Stimulated activated CD4-positive, alpha-beta T cell treated with anti-CD3 and anti-CD28 coated beads, Interleukin-12 subunit alpha, Interleukin-12 subunit beta, amount 100 ng/mL, for 48 hours (primary cell): Measurements from ENCODE around the gene ARSI.

ENCODE experiments used
- DNase-seq, 3 donors: peaks; one replicate each; pipeline ENCODE4 v3.0.0-alpha.2; 2020; ENCODE audit warnings: low read depth in 2 of 3, low spot score in 1 of 3

Gene ARSI

GRCh38 chr5:150302301-150303069 is at the start of gene ARSI:
Gene ARSI (minus strand): TSS chr5:150302905. CDS start chr5:150302373, 532 bp downstream.
- DNase-seq, result no peak

- DNase-seq, result peak; percentile 25 to 36 (median 35)
Observed at GRCh38 chr5:150350524-150351344, 48.0 kb upstream of the ARSI start.

DNA sequence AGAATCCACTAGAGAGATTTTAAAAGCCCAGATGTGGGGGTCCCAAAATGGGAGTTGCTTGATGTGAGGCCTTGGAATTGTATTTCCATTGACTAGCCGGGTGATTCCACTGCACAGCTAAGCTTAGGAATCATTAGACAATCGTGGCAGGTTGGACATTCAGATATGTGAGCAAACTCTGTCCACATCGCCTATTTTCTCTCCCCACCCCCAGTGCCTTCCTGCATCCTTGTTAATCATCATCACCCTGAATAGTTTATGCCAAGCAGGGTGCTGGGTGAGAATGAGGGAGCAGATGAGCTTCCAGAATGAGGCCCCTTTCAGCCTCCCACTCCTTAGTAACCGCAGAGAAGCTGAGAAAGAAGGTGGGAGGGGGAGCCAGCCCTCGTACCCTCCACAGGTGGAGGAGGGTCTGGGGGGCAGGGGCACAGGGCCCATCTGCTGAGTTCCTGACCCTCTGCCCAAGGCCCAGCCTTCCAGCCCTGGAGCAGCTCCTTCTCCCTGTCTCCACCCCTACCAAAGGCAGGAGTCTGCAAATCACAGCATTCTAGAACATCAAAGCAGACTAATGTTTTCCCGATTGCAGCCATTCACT is 47.1 kb upstream of the ARSI start:
- DNase-seq, result no peak

- DNase-seq, result no peak
Observed at GRCh38 chr5:150347451-150347850, 44.7 kb upstream of the ARSI start.

DNA sequence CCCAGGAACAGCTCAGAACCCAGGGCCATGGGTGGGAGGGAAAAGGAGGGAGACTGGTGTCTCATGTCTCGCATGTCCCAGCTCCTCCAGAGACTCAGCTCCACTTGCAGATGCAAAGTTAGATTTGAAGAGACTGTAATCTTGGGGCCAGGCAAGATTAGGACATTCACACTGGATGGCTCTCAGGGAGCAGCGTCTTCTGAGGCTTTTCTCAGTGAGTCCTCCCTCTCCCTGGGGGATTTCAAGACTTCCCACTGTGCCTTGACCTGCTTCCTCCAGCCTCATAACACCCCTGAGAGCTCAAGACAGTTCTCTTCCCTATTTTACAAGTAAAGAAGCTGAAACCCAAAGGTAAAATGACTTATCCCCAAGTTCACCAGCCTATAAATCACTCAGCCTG is 44.3 kb upstream of the ARSI start:
- no peak for DNase-seq

DNA sequence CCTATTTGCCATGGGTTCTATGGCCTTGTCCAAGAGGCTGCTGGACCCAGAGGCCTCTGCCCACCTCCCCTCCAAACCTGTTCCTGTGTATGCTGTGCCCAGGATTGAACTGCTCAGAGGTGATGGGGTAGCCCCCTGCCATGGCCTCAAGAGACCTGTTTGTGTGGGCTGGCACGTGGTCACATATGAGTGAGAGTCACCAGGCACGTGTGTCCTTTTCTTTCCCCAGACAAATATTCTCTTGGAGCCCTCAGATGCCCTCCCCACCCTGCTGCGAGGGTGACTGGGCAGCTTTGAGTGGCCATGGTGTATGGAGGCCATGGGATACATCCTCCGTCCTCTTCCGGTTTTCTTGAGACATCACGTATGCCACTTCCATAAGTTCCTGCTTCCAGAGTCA is 43.9 kb upstream of the ARSI start:
- DNase-seq, result no peak

GRCh38 chr5:150345716-150346115 is 43.0 kb upstream of the ARSI start:
- DNase-seq, result no peak

GRCh38 chr5:150343994-150344631 is 41.4 kb upstream of the ARSI start:
- no peak for DNase-seq

DNA sequence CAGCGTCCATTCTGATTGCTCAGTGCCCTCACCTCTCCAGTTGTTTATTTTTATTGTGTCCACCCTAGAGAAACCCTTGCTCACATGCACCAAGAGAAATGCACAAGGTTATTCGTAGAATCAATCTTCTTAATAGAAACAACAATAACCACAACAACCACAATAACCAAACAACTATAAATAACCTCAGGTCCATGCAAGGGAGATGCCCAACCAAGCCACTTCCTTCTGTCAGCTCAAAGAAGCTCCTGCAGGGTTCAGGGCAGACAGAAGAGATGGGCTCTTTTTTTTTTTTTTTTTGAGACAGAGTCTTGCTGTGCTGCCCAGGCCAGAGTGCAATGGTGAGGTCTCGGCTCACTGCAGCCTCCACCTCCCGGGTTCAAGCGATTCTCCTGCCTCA is 39.9 kb upstream of the ARSI start:
- no peak for DNase-seq

DNA sequence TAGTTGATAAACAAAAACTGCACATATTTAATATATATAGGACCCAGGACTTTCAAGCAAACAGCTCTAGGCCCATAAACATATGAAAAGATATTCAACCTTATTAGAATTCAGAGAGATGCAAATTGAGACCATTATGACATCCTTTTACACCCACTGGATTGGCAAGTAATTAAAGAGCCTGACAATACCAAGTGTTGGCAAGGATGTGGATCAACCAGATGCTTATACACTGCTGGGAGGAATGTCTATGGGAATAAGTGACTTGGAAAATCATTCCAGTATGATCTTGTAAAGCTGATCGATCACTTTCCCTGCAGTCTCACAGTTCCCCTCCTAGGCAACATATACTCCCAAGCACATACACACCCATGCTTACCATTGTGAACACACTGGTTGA is 39.3 kb upstream of the ARSI start:
- DNase-seq, result no peak

DNA sequence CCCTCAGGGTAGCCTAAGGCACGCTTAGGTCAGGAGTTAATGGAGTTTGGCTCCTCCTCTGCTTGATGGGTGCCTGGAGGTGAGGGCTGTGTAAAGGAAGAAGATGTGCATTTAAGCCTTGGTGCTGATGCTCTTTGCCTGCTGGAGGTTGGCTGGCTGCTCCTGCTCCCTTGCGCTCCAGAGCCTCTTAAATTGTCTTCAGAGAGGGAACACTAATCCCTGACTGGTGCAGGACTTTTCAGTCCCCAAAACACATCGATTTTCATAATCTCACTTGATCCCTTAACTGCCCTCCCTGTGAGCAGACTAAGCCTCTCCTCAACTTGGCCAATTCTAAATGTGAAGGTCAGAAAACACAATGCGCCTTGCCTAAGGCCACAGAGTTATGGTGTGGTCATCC is 38.6 kb upstream of the ARSI start:
- DNase-seq, result no peak

- DNase-seq, result no peak
Observed at GRCh38 chr5:150340614-150341255, 38.0 kb upstream of the ARSI start.

GRCh38 chr5:150339841-150340240 is 37.1 kb upstream of the ARSI start:
- DNase-seq, result no peak

DNA sequence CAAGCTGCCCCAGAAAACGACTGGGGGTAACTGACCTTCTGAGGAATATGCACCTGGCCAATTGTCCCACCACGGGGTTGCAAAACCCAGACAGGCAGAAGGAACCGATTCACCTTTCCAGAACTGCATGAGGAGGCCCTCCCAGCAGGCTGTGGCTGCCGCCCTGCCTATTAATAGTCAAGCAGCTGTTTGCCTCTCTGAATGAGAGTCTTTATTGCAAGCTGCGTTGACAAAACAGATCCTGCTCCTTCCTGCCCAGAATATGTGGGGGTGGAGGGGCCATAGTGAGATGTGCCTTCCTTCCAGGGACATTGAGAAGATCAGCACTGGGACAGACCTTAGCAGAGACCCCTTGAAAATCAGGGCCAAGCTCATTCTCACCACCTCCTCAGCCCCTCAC is 36.5 kb upstream of the ARSI start:
- DNase-seq, result no peak

DNA sequence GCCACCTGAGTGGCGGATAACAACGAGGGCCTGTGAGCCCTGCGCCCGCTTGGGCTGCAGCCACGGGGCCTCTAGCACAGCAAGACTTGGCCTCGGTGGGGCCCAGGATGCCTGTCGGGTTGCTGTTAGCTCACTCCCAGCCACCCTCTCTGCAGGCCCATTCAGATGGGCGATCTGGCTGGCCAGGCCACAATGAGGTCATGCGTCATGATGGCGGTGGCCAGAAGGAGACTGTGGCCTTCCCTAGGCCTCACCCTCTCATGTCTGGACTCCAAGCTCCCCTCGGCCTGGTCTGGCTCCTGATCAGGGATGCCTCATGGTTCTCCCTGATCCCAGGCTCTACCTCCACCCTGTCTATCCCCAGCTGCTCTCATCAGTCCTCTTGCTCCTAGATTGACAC is 35.8 kb upstream of the ARSI start:
- DNase-seq, result no peak

DNA sequence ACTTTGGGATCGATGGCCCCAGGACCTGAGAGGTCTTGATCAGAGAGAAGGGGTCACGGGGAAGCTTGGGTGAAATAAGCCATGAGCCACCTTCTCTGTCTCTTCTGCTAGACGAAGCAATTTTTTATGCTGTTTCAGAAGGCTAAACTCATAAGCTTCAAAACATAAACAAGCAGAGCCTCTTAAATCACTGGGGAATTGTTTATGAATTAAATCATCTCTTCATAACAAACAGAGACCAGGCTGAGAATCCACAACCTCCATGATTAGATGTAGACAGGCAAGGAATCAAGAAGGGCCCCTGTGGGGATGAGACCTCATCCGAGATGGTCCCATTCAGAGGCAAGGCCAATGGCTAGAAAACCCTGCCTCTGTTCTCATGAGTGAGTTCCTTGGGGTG is 33.1 kb upstream of the ARSI start:
- no peak for DNase-seq

GRCh38 chr5:150333400-150333799 is 30.7 kb upstream of the ARSI start:
- DNase-seq, result no peak

- no peak for DNase-seq
Observed at GRCh38 chr5:150329881-150330876, 27.5 kb upstream of the ARSI start.

- DNase-seq, result no peak
Observed at GRCh38 chr5:150329038-150329437, 26.3 kb upstream of the ARSI start.

GRCh38 chr5:150328515-150328914 is 25.8 kb upstream of the ARSI start:
- no peak for DNase-seq
